ENCODE results near the gene ABCC8. TPM values are rescaled to one million over a fixed set of nuclear protein-coding genes. Genes with fewer than 3 reads are reported as not detected.

ABCC8 gene
- total and polyA plus RNA-seq, 2 of the 8 experiments (the other 6 are each of a cell fraction or from before 2014, with no cell fraction given) = 3.7 to 4.9 TPM

- TF ChIP-seq SP1 (IDR thresholded peaks at IDR 0.05; ENCODE audit: low read depth, low read length) (no peak), SP2 (IDR thresholded peaks at IDR 0.05; ENCODE audit: low read length) (no peak), POLR2AphosphoS5 (IDR thresholded peaks at IDR 0.05; ENCODE audit: low read depth, low read length) (no peak), JUN (IDR thresholded peaks at IDR 0.05; ENCODE audit: low read depth, low read length) (no peak), SUZ12 (IDR thresholded peaks at IDR 0.05; ENCODE audit: low read length) (no peak), TAF1 (IDR thresholded peaks at IDR 0.05; ENCODE audit: low read depth, low read length) (no peak)
Observed at GRCh38 chr11:17486646-17487045, 10.0 kb upstream of the ABCC8 start (continued).
